Naive thymus-derived CD8-positive, alpha-beta T cell (primary cell): Measurements from ENCODE around the gene PHKG2. TPM values are rescaled to one million over a fixed set of nuclear protein-coding genes. Genes with fewer than 3 reads are reported as not detected.
A peak's percentile ranks its signal among the peaks of the same experiment; 100 is the strongest.

Experiments
- ATAC-seq, 2 donors: fragments of 150-1000 bp; cut with Tn5 transposase in 1 of 2; sonication (Bioruptor Pico), chemical (Tn5 transposase) in 1 of 2; 1 replicate in 1 of 2; 2 replicates in 1 of 2; pipeline ENCODE4 v1.10.0; 2021; ENCODE audit warnings: mild to moderate bottlenecking in 2 of 2, moderate library complexity in 2 of 2
- POLR2A ChIA-PET: fragments of 350-600 bp; sonication (Branson Sonifier 250); formaldehyde crosslinking; loops from one replicate; lab custom pipeline; 2021; ENCODE audit warnings: antibody characterized with exemption; lab: Charles Lee
- DNase-seq, 10 donors: peaks; one replicate each; pipeline versions ENCODE4 v3.0.0 to v3.0.0-alpha.2; 2020 to 2022
- H3K27ac Mint-ChIP-seq, 10 donors: one replicate each; pipeline ENCODE4 v1.8.0; 2020 to 2022; ENCODE audit warnings: mild to moderate bottlenecking in 10 of 10, mixed read lengths in 10 of 10, moderate library complexity in 4 of 10, inconsistent platforms in 1 of 10
- H3K27me3 Mint-ChIP-seq, 5 donors: one replicate each; pipeline ENCODE4 v1.8.0; 2021 to 2022; ENCODE audit warnings: mixed read lengths in 5 of 5
- H3K36me3 Mint-ChIP-seq, 3 donors: one replicate each; pipeline ENCODE4 v1.8.0; 2020 to 2022; ENCODE audit warnings: mixed read lengths in 3 of 3, mild to moderate bottlenecking in 2 of 3, inconsistent platforms in 1 of 3
- H3K4me1 Mint-ChIP-seq, 4 donors: one replicate each; pipeline ENCODE4 v1.8.0; 2021 to 2022; ENCODE audit warnings: mixed read lengths in 4 of 4
- H3K4me3 Mint-ChIP-seq, 10 donors: one replicate each; pipeline ENCODE4 v1.8.0; 2020 to 2022; ENCODE audit warnings: mild to moderate bottlenecking in 10 of 10, mixed read lengths in 10 of 10, moderate library complexity in 6 of 10, inconsistent platforms in 1 of 10
- H3K9me3 Mint-ChIP-seq, 9 donors: one replicate each; pipeline ENCODE4 v1.8.0; 2020 to 2022; ENCODE audit warnings: mixed read lengths in 9 of 9, mild to moderate bottlenecking in 3 of 9, inconsistent platforms in 1 of 9, moderate library complexity in 1 of 9
- polyA plus RNA-seq, 3 donors: library from polyadenylated mRNA; unstranded; fragments of 300-500 nt; fragmentation: Illumina TruSeq; gene quantifications; one replicate each; pipeline ENCODE4 v1.2.3, GENCODE V29; 2021
- total RNA-seq, 8 experiments: library from RNA in 2 of 8; stranded (reverse) in 2 of 8; gene quantifications; one replicate each; pipeline ENCODE4 v1.2.3 and lab custom pipeline; 2021 to 2026

Gene PHKG2
- total and polyA plus RNA-seq, 5 experiments from 2014 or later, result 39.7 to 53.7 (median 43.1) TPM

DNA sequence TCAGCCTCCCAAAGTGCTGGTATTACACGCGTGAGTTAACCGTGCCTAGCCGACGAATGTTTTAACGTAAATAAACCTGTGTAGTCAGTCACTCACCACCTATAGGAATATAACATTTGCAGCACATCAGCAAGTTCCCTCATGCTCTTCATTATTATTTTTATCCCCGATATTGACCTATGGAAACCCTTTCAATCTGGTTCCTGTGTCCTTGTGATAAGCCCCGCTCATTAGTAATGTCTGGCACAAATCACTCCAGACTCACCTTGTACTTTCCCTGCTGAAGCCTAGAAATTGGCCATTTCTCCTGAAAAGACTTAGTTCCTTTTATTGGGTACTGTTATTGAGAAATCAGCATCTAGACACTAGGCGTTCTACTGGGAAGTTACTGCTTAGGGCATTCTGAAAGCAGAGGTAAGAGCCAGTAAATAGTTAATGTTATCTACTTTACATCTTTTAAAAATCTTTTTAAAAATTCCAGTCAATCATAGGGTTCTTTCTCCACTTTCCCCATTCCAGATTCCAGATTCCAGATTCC is 1.5 kb upstream of the PHKG2 start:
- Mint-ChIP-seq H3K27me3 (no peaks in the 10 kb centered on the region), H3K4me1 (peaks cover 20 to 42% (median 29%) of the 10 kb centered on the region in 4 donors), H3K4me3 (no peak overlapping the region), H3K36me3 (peaks cover 0 to 43% (median 0%) of the 10 kb centered on the region in 3 donors), H3K27ac (peak overlapping the region in 6 of 10 donors; percentile 81 to 94 (median 88)), H3K9me3 (no peaks in the 10 kb centered on the region)
- POLR2A ChIA-PET, result interaction anchor here (1.1 to 2.1 kb wide), 4 partner anchors 38 to 198 kb away, joined by 3 to 8 read pairs (median 4); partner anchors contain the start of gene PRR14
- DNase-seq (no peak), ATAC-seq (no peak)

DNA sequence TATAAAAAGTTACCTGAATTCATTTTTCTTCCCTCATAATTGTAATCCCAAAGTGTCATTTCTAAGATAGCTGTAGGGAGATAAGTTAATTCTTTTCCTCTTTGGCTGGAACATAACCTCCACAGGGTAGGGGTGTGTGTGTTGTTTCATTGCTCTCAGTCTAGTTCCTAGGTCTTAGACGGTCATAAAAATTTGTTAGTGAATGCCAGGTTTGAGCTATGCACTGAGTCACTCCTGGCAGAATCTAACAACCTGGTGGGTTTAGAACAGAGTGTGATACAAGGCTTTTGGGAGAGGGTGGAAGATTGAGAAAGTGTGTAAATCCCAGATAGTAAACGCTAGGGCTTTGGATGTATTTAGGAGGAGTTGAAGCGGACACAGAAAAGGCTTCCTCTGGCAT is 894 bp upstream of the PHKG2 start:
- peaks cover 20 to 36% (median 27%) of the 10 kb centered on the region in 4 donors for H3K4me1 Mint-ChIP-seq
- POLR2A ChIA-PET, result interaction anchor here (0.7 to 2.1 kb wide), 24 partner anchors 9 to 1081 kb away, joined by 3 to 11 read pairs (median 4); partner anchors contain the start of genes PRR14 and SRCAP
- DNase-seq (no peak), ATAC-seq (no peak)
- peak overlapping the region; percentile 82 to 95 (median 91) for H3K4me3 Mint-ChIP-seq
- H3K27me3 Mint-ChIP-seq, result no peaks in the 10 kb centered on the region
- peaks cover 0 to 41% (median under 1%) of the 10 kb centered on the region in 3 donors for H3K36me3 Mint-ChIP-seq
- H3K27ac Mint-ChIP-seq, result peak overlapping the region; percentile 81 to 94 (median 91)
- H3K9me3 Mint-ChIP-seq, result no peaks in the 10 kb centered on the region

DNA sequence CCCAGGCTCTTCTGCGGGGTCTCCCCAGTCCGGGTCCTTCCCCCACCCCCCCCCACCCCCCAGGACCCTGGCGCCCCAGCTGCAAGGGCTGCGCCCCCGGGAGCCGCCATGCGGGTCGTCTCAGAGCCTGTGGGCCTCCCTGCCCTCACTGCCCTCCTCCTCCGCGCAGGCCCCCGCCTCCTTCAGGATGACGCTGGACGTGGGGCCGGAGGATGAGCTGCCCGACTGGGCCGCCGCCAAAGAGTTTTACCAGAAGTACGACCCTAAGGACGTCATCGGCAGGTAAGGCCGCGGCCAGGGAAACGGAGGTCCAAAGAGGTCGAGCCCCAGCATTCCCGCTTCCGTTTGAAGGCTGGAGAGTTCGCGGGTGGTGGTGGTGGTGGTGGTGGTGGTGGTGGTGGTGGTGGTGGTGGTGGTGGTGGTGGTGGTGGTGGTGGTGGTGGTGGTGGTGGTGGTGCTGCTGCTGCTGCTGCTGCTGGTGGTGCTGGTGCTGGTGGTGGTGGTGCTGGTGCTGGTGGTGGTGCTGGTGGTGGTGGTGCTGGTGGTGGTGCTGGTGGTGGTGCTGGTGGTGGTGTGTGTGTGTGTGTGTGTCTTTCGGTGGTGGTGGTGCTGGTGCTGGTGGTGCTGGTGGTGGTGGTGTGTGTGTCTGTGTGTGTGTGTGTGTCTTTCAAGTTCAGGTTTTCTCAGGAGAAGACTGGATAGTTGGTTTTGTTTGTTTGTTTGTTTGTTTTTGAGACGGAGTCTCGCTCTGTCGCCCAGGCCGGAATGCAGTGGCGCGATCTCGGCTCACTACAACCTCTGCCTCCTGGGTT is 615 bp downstream of the PHKG2 start:
- POLR2A ChIA-PET, result interaction anchor here (0.6 to 1.7 kb wide), 18 partner anchors 8 to 372 kb away, joined by 3 to 11 read pairs (median 6); partner anchors contain the start of genes PRR14, RNF40 and SRCAP
- H3K27ac Mint-ChIP-seq, result peak overlapping the region in 9 of 10 donors; percentile 79 to 94 (median 90)
- ATAC-seq, result peak; percentile 5 to 10
- peak in 2 of 10 donors; percentile 10 to 26 for DNase-seq
- H3K9me3 Mint-ChIP-seq, result no peaks in the 10 kb centered on the region
- H3K27me3 Mint-ChIP-seq, result no peaks in the 10 kb centered on the region
- peak overlapping the region; percentile 84 to 95 (median 91) for H3K4me3 Mint-ChIP-seq
- peaks cover 18 to 36% (median 27%) of the 10 kb centered on the region in 4 donors for H3K4me1 Mint-ChIP-seq
- peaks cover 0 to 38% (median 2%) of the 10 kb centered on the region in 3 donors for H3K36me3 Mint-ChIP-seq

DNA sequence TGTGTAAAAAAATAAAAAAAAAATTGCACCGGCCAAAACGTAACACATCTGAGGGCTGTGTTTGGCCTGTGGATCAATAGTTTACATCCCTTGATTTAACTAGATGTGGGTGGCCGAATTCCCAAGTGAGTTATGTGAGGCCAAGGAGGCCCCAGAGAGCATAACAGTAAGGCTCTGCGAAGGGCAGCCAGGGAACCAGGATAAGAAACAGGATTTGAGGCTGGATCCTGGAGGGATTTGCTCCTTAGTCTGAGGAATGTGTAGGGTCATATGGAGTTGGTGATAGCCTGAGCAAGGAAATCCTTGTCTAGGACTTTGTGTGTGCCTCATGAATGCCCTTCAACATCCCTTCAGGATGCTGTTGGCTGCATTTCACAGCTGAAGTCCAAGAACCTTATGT is 2.0 kb downstream of the PHKG2 start:
- ATAC-seq (no peak), DNase-seq (no peak)
- Mint-ChIP-seq H3K4me3 (peak overlapping the region; percentile 11 to 93 (median 75)), H3K4me1 (peaks cover 17 to 36% (median 26%) of the 10 kb centered on the region in 4 donors), H3K27ac (peak overlapping the region in 3 of 10 donors; percentile 52 to 90 (median 57)), H3K36me3 (peaks cover 0 to 40% (median 2%) of the 10 kb centered on the region in 3 donors), H3K9me3 (no peaks in the 10 kb centered on the region), H3K27me3 (no peaks in the 10 kb centered on the region)
- POLR2A ChIA-PET, result no interaction called here

DNA sequence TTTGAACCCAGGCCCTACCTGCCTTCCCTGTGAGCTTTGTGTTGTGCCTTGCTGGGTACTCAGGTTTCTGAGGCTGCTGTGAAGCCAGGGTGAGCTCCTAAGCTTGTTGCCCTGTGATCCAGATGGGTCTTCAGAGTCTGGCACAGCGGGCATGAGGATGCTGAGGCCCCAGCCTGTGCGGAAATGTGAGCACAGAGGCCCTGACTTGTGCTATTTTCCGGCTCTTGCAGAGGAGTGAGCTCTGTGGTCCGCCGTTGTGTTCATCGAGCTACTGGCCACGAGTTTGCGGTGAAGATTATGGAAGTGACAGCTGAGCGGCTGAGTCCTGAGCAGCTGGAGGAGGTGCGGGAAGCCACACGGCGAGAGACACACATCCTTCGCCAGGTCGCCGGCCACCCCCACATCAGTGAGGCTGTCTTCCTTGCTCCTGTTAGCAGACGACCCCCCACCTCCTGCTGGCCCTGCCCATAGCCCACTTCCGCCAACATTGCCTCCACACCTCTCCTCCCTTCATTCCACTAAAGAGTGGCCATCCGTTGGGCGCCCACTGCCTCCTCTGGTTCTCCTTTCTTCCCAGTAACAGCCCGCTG is 2.7 kb downstream of the PHKG2 start:
- H3K27ac Mint-ChIP-seq, result peak overlapping the region in 2 of 10 donors; percentile 9 to 14
- ATAC-seq, result no peak
- no peak for DNase-seq
- H3K36me3 Mint-ChIP-seq, result peaks cover 0 to 45% (median 2%) of the 10 kb centered on the region in 3 donors
- H3K9me3 Mint-ChIP-seq, result no peaks in the 10 kb centered on the region
- POLR2A ChIA-PET, result no interaction called here
- H3K4me1 Mint-ChIP-seq, result peaks cover 16 to 36% (median 26%) of the 10 kb centered on the region in 4 donors
- peak overlapping the region in 5 of 10 donors; percentile 11 to 61 (median 30) for H3K4me3 Mint-ChIP-seq
- H3K27me3 Mint-ChIP-seq, result no peaks in the 10 kb centered on the region

DNA sequence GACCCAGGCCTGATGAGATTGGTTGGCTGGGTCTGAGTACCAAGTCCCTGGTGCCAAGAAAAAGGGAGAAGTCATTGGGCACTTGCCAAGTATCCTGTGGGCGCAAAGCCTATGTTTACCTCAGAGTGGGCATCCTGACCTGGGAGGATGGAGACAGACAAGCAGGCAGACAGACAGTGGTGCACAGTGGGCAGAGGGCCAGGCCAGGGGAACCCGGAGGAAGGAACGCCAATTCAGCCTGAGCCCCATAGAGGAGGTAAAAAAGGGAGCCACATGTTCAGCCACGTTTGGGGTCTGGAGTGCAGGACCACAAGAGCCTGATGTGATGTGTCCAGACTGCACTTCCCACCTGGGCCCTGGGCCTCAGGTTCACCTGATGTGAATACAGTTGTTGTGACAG is 5.4 kb downstream of the PHKG2 start:
- Mint-ChIP-seq H3K27me3 (no peaks in the 10 kb centered on the region), H3K36me3 (peaks cover 0 to 46% (median 5%) of the 10 kb centered on the region in 3 donors), H3K9me3 (no peaks in the 10 kb centered on the region), H3K27ac (no peak overlapping the region), H3K4me3 (no peak overlapping the region), H3K4me1 (peaks cover 10 to 26% (median 14%) of the 10 kb centered on the region in 4 donors)
- DNase-seq (no peak), ATAC-seq (no peak)
- POLR2A ChIA-PET, result no interaction called here

DNA sequence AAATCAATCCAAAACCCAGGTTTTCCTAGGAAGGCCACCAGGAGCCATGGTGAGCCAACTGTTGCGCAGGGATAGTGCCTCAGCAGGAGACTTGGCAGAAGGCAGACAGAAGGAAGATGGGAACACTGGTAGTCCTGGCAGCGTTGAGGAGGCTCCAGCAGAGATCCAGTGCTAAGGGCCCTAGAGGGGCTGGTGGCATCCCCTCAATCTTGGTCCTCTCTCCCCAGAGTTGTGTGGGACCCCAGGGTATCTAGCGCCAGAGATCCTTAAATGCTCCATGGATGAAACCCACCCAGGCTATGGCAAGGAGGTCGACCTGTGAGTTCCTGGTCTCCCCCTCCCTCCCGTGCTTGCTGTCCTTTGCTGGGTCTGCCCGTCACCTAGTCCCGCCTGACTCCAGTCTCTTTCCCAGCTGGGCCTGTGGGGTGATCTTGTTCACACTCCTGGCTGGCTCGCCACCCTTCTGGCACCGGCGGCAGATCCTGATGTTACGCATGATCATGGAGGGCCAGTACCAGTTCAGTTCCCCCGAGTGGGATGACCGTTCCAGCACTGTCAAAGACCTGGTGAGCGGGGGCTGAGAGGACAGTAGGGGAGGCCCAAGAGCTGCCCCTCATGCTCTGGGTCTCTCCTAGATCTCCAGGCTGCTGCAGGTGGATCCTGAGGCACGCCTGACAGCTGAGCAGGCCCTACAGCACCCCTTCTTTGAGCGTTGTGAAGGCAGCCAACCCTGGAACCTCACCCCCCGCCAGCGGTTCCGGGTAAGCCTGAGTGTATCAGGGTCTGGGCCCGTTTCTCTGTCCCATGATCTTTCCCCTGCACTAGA is 7.9 kb downstream of the PHKG2 start:
- POLR2A ChIA-PET, result no interaction called here

DNA sequence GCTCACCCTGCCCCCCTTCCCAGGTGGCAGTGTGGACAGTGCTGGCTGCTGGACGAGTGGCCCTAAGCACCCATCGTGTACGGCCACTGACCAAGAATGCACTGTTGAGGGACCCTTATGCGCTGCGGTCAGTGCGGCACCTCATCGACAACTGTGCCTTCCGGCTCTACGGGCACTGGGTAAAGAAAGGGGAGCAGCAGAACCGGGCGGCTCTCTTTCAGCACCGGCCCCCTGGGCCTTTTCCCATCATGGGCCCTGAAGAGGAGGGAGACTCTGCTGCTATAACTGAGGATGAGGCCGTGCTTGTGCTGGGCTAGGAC is 8.5 kb downstream of the PHKG2 start:
- peaks cover 0 to 33% (median 5%) of the 10 kb centered on the region in 3 donors for H3K36me3 Mint-ChIP-seq
- DNase-seq, result no peak
- POLR2A ChIA-PET, result interaction anchor here (0.8 kb wide), 1 partner anchor 9 kb away, joined by 4 read pairs; the partner anchor contains the start of gene PHKG2
- ATAC-seq, result no peak
- no peaks in the 10 kb centered on the region for H3K9me3 Mint-ChIP-seq
- no peaks in the 10 kb centered on the region for H3K27me3 Mint-ChIP-seq
- H3K4me1 Mint-ChIP-seq, result peaks cover 6 to 21% (median 11%) of the 10 kb centered on the region in 4 donors
- H3K4me3 Mint-ChIP-seq, result no peak overlapping the region
- H3K27ac Mint-ChIP-seq, result no peak overlapping the region

More for the DNA sequence above, 7.9 kb downstream of the PHKG2 start:
- H3K27me3 Mint-ChIP-seq, result no peaks in the 10 kb centered on the region
- ATAC-seq, result no peak
- no peaks in the 10 kb centered on the region for H3K9me3 Mint-ChIP-seq
- peak in 1 of 10 donors; percentile 57 for DNase-seq
- H3K4me1 Mint-ChIP-seq, result peaks cover 5 to 19% (median 13%) of the 10 kb centered on the region in 4 donors
- peak overlapping the region in 1 of 10 donors; percentile 22 for H3K27ac Mint-ChIP-seq
- peaks cover 0 to 39% (median 5%) of the 10 kb centered on the region in 3 donors for H3K36me3 Mint-ChIP-seq
- no peak overlapping the region for H3K4me3 Mint-ChIP-seq

DNA sequence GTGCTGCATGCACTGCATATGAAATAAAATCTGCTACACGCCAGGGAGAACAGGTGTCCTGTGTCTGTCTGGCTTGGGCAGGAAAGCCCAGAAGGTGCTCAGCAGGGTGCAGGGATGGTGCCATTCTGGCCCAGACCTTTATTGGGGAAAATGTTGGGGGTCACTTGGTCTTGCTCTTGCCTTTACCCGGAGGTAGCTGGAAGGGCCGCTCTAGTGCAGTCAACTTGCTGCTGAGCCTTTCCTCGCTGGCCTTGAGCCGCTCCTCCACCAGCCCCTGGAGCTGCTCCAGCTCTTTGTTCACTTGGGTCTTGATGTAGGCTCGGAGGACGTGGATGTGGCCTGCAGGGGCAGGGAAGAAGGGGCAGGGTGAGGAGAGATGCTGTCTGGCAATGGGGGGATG is 9.1 kb downstream of the PHKG2 start:
- POLR2A ChIA-PET, result interaction anchor here (0.8 kb wide), 1 partner anchor 9 kb away, joined by 4 read pairs; the partner anchor contains the start of gene PHKG2
- DNase-seq (no peak), ATAC-seq (no peak)
- H3K36me3 Mint-ChIP-seq, result peaks cover 0 to 29% (median 5%) of the 10 kb centered on the region in 3 donors
- no peaks in the 10 kb centered on the region for H3K27me3 Mint-ChIP-seq
- no peak overlapping the region for H3K27ac Mint-ChIP-seq
- no peak overlapping the region for H3K4me3 Mint-ChIP-seq
- H3K9me3 Mint-ChIP-seq, result no peaks in the 10 kb centered on the region
- H3K4me1 Mint-ChIP-seq, result peaks cover 8 to 26% (median 14%) of the 10 kb centered on the region in 4 donors

DNA sequence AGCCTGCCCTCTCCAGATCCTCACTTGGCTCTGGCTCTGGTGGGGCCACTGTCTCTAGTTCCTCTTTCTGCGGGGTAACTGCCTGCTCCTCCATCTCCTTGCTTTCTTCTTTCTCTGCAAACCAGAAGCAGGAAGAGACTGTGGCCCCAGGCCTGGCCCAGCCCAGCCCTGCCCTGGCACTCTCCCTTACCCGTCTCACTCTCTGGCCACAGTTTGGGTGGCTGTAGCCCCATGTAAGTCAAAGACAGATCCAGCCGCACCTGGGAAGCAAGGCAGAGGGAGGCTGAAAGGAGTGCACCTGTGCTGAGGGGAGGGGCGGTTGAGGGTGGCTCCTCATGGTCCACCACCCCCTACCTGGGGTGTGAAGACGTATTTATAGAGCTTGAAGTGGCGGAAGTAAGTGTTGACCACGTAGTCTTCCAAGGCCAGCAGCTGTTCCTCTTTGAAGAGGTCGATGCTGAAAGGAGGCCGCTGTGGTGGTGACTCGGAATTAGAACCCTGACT is 10.8 kb downstream of the PHKG2 start:
- Mint-ChIP-seq H3K9me3 (no peaks in the 10 kb centered on the region), H3K4me3 (peak overlapping the region in 3 of 10 donors; percentile 11 to 73 (median 45)), H3K27me3 (no peaks in the 10 kb centered on the region), H3K36me3 (peaks cover 0 to 21% (median 3%) of the 10 kb centered on the region in 3 donors), H3K27ac (peak overlapping the region in 4 of 10 donors; percentile 27 to 65 (median 38)), H3K4me1 (peaks cover 12 to 42% (median 30%) of the 10 kb centered on the region in 4 donors)
- POLR2A ChIA-PET, result interaction anchor here (0.6 to 1.6 kb wide), 3 partner anchors 11 to 755 kb away, joined by 3 to 8 read pairs (median 7); partner anchors contain the start of gene PHKG2
- ATAC-seq (no peak), DNase-seq (no peak)

DNA sequence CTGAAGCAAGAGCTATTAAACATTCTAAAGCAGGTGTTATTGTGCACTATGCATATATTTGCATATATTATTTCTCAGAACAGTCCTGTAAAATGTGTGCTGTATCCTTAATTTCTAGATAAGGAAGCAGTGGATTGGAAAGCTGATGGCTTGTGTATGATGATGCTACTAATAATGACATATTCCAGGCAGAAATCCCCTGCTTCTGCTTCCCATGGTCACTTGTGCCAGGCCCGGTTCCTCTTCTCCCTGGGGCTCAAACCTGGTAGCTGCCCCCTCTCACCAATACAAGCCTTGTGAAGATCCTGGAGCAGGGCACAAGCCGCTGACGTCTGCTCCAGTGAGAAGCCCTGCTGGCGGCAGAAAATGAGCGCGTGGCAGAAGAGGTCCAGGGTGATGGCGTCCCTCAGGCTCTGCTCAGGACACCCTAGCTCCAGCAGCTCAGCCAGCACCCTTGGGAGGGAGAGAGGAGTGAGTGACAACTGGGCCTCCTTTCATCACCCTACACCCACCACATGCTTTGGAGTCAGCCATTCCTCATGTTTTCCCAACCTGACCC is 11.9 kb downstream of the PHKG2 start:
- peaks cover 12 to 43% (median 31%) of the 10 kb centered on the region in 4 donors for H3K4me1 Mint-ChIP-seq
- no peaks in the 10 kb centered on the region for H3K9me3 Mint-ChIP-seq
- POLR2A ChIA-PET, result interaction anchor here (0.6 to 1.6 kb wide), 4 partner anchors 10 to 64 kb away, joined by 3 to 8 read pairs (median 5); partner anchors contain the start of gene PHKG2
- DNase-seq, result no peak
- no peak for ATAC-seq
- no peaks in the 10 kb centered on the region for H3K27me3 Mint-ChIP-seq
- H3K36me3 Mint-ChIP-seq, result peaks cover 0 to 21% (median 3%) of the 10 kb centered on the region in 3 donors
- H3K4me3 Mint-ChIP-seq, result peak overlapping the region in 7 of 10 donors; percentile 15 to 99 (median 96)
- H3K27ac Mint-ChIP-seq, result peak overlapping the region in 3 of 10 donors; percentile 8 to 88 (median 29)
